ENCODE data around the gene NSUN3. TPM values are rescaled to one million over a fixed set of nuclear protein-coding genes. Genes with fewer than 3 reads are reported as not detected.

The NSUN3 gene
- total RNA-seq, 1 donor from 2014 or later, result 18.0 TPM

DNA sequence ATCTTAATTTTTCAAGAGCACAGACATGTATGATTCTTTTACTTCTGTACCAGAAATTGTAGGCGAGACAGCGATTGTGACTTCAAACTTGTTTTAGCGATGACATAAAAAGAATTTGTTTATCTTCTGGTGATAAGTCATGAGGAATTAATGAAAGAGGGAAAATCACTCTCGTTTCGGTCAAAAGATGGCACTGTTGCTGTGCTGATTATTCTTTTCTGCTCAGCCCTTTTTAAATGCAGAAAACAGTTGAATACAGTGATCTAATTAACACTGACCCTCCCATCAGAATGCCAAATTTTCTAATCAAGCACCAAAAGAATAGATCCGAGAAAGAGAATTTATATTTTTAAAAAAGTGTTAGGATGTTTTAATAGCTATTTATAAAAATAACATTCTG is 52.6 kb downstream of the NSUN3 start:
- DNase-seq, result no peak
- H3K27ac ChIP-seq, result no peak overlapping the region
- H3K4me1 ChIP-seq, result no peaks in the 10 kb centered on the region
- no peak for ATAC-seq
- no peaks in the 10 kb centered on the region for H3K27me3 ChIP-seq (ENCODE audit: low read depth)
- peaks cover 23% of the 10 kb centered on the region for H3K36me3 ChIP-seq
- no peaks in the 10 kb centered on the region for H3K9me3 ChIP-seq
- intact Hi-C loops (cut with DNase I), result no loop called here
- no peak overlapping the region for H3K4me3 ChIP-seq
- TF ChIP-seq CTCF (IDR thresholded peaks at IDR 0.05), result peak; percentile 14

GRCh38 chr3:94117729-94118128 is 54.9 kb downstream of the NSUN3 start:
- no peak overlapping the region for H3K4me3 ChIP-seq
- intact Hi-C loops (cut with DNase I), result no loop called here
- no peak for DNase-seq
- TF ChIP-seq CTCF (IDR thresholded peaks at IDR 0.05), result no peak
- no peak for ATAC-seq
- H3K27me3 ChIP-seq (ENCODE audit: low read depth), result no peaks in the 10 kb centered on the region
- H3K9me3 ChIP-seq, result no peaks in the 10 kb centered on the region
- H3K4me1 ChIP-seq, result no peaks in the 10 kb centered on the region
- no peak overlapping the region for H3K27ac ChIP-seq
- peaks cover 1% of the 10 kb centered on the region for H3K36me3 ChIP-seq

DNA sequence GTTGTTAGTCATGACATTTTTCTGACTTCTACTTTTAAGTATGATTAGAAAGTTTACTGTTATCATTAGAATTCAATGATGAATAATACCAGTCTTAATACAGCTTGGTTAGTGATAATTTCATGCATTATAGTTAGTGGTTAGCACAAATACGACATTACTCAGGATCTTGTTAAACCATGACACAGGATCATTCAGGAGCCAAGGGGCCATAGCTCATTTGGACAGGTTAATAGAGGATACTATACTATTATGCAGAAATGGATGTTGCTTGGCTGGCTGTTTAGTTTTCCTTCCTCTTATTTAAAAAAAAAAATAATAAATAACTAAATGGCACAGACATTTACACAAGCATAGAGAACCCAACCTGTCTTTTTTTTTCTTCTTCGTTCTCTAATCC is 55.5 kb downstream of the NSUN3 start:
- H3K9me3 ChIP-seq, result no peaks in the 10 kb centered on the region
- no peaks in the 10 kb centered on the region for H3K27me3 ChIP-seq (ENCODE audit: low read depth)
- intact Hi-C loops (cut with DNase I), result no loop called here
- no peak overlapping the region for H3K27ac ChIP-seq
- DNase-seq (no peak), ATAC-seq (no peak)
- no peak for TF ChIP-seq CTCF (IDR thresholded peaks at IDR 0.05)
- H3K36me3 ChIP-seq, result peaks cover 3% of the 10 kb centered on the region
- H3K4me3 ChIP-seq, result no peak overlapping the region
- no peaks in the 10 kb centered on the region for H3K4me1 ChIP-seq

- peaks cover 20% of the 10 kb centered on the region for H3K36me3 ChIP-seq
- no peak overlapping the region for H3K4me3 ChIP-seq
- ATAC-seq (no peak), DNase-seq (no peak)
- no peaks in the 10 kb centered on the region for H3K27me3 ChIP-seq (ENCODE audit: low read depth)
- no peaks in the 10 kb centered on the region for H3K9me3 ChIP-seq
- H3K4me1 ChIP-seq, result no peaks in the 10 kb centered on the region
- intact Hi-C loops (cut with DNase I), result no loop called here
- no peak overlapping the region for H3K27ac ChIP-seq
- TF ChIP-seq CTCF (IDR thresholded peaks at IDR 0.05), result no peak
Measured at GRCh38 chr3:94121161-94121560, 58.3 kb downstream of the NSUN3 start.

- no peak for ATAC-seq
- intact Hi-C loops (cut with DNase I), result no loop called here
- peaks cover 52% of the 10 kb centered on the region for H3K36me3 ChIP-seq
Measured at GRCh38 chr3:94127115-94127514, 64.3 kb downstream of the NSUN3 start.

More at GRCh38 chr3:94127115-94127514, 64.3 kb downstream of the NSUN3 start:
- no peak overlapping the region for H3K27ac ChIP-seq
- no peak for DNase-seq
- no peaks in the 10 kb centered on the region for H3K4me1 ChIP-seq
- no peaks in the 10 kb centered on the region for H3K9me3 ChIP-seq
- no peaks in the 10 kb centered on the region for H3K27me3 ChIP-seq (ENCODE audit: low read depth)
- TF ChIP-seq CTCF (IDR thresholded peaks at IDR 0.05), result no peak
- no peak overlapping the region for H3K4me3 ChIP-seq
